HUES6 (cell line): ENCODE data around the gene IFNGR1.
"Not testable (repeated sequence)": the region's sequence is repeated elsewhere in the genome, so short reads cannot be mapped to it uniquely, and the experiment has no call there.

Source experiments
- H3K27ac ChIP-seq: 2 replicates; pipeline ENCODE4 v1.7.0; 2013; ENCODE audit warnings: low read depth, mild to moderate bottlenecking, low read length, inconsistent platforms
- H3K27me3 ChIP-seq: 2 replicates; pipeline ENCODE4 v1.6.1; 2013; ENCODE audit warnings: low read length; ENCODE audit not compliant: control insufficient read depth, insufficient read depth
- H3K36me3 ChIP-seq: 2 replicates; pipeline ENCODE4 v1.6.1; 2013; ENCODE audit warnings: low read length; ENCODE audit not compliant: control insufficient read depth, insufficient read depth
- H3K4me1 ChIP-seq: 2 replicates; pipeline ENCODE4 v1.6.1; 2013; ENCODE audit warnings: low read length; ENCODE audit not compliant: control insufficient read depth, insufficient read depth
- H3K4me3 ChIP-seq: 2 replicates; pipeline ENCODE4 v1.5.1; 2013; ENCODE audit warnings: low read depth, low read length
- H3K9ac ChIP-seq: one replicate; pipeline ENCODE4 v1.6.1; 2013; ENCODE audit warnings: mild to moderate bottlenecking, low read length
- H3K9me3 ChIP-seq: 2 replicates; pipeline ENCODE4 v1.6.1; 2013; ENCODE audit warnings: low read depth, low read length; ENCODE audit not compliant: control insufficient read depth, insufficient read depth

The IFNGR1 gene

GRCh38 chr6:137213331-137213740 is 5.8 kb downstream of the IFNGR1 start:
- no peak overlapping the region for H3K9ac ChIP-seq
- no peaks in the 10 kb centered on the region for H3K27me3 ChIP-seq
- peaks cover 13% of the 10 kb centered on the region for H3K4me1 ChIP-seq
- no peak overlapping the region for H3K27ac ChIP-seq
- peaks cover 41% of the 10 kb centered on the region for H3K9me3 ChIP-seq
- H3K36me3 ChIP-seq = peaks cover 54% of the 10 kb centered on the region
- H3K4me3 ChIP-seq = no peak overlapping the region

- no peak overlapping the region for H3K4me3 ChIP-seq
Observed at GRCh38 chr6:137211910-137212309, 7.3 kb downstream of the IFNGR1 start.

DNA sequence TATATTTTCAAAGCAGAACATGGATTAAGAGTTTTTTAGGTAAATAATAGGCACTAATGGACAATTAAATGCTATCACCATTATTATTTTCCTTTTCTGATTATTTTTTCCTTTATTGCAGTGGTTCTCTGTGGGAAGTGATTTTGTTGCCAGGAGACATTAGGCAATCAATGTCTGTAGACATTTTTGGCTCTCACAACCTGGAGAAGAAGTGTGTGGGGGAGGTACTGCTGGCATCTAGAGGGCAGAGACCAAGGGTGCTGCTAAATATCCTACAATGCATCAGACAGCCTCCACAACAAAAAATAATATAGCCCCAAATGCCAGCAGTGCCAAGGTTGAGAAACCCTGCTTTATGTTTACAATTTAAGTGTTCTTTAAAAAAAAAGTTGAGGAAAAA is 8.3 kb downstream of the IFNGR1 start:
- Histone ChIP-seq H3K4me3 (no peak overlapping the region), H3K9me3 (peaks cover 52% of the 10 kb centered on the region), H3K9ac (no peak overlapping the region), H3K36me3 (peaks cover 63% of the 10 kb centered on the region), H3K27ac (no peak overlapping the region), H3K27me3 (no peaks in the 10 kb centered on the region), H3K4me1 (no peaks in the 10 kb centered on the region)

More at GRCh38 chr6:137211910-137212309, 7.3 kb downstream of the IFNGR1 start:
- Histone ChIP-seq H3K4me1 (0 out of 2 replicates have a peak, but pooled peaks cover 2% of the 10 kb centered on the region), H3K27ac (no peak overlapping the region), H3K9ac (no peak overlapping the region), H3K9me3 (peaks cover 52% of the 10 kb centered on the region), H3K36me3 (peaks cover 54% of the 10 kb centered on the region), H3K27me3 (no peaks in the 10 kb centered on the region)

DNA sequence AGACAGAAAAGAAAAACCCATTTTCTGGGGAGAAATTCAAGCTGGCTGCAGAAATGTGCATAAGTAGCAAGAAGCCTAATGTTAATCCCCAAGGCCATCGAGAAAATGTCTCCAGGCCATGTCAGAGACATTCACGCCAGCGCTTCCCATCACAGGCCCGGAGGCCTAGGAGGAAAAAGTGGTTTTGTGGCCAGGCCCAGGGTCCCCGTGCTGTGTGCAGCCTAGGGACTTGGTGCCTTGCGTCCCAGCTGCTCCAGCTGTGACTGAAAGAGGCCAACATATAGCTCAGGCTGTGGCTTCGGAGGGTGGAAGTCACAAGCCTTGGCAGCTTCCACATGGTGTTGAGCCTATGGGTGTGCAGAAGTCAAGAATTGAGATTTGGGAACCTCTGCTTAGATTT is 10.9 kb downstream of the IFNGR1 start:
- Histone ChIP-seq H3K4me1 (no peaks in the 10 kb centered on the region), H3K9me3 (peaks cover 48% of the 10 kb centered on the region), H3K9ac (no peak overlapping the region), H3K4me3 (no peak overlapping the region), H3K27me3 (no peaks in the 10 kb centered on the region), H3K36me3 (peaks cover 70% of the 10 kb centered on the region), H3K27ac (no peak overlapping the region)

GRCh38 chr6:137207457-137207856 is 11.7 kb downstream of the IFNGR1 start:
- Histone ChIP-seq H3K36me3 (peaks cover 74% of the 10 kb centered on the region), H3K9me3 (peaks cover 46% of the 10 kb centered on the region)
- H3K9ac ChIP-seq, H3K4me1 ChIP-seq, H3K27me3 ChIP-seq, H3K4me3 ChIP-seq, H3K27ac ChIP-seq: not testable (repeated sequence)

DNA sequence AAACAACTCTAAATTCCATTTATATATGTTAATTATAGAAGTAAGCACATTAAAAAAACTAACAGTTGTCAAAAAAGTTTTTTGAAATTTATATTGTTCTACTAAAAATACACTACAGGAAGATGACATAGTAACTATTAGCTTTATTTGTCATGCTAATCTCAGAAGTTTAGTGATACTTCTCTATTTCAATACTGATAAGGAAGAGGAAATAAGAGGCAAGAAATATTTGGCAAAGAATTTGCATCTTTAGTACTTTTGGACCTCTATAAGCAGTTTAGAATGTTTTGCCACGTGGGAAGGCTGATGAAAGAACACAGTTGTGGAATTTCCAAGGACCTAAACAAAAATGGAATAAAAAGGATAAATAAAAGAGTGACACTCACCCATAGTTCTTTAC is 12.6 kb downstream of the IFNGR1 start:
- H3K36me3 ChIP-seq = peaks cover 70% of the 10 kb centered on the region
- no peak overlapping the region for H3K27ac ChIP-seq
- no peak overlapping the region for H3K9ac ChIP-seq
- H3K9me3 ChIP-seq = peaks cover 38% of the 10 kb centered on the region
- H3K4me1 ChIP-seq = no peaks in the 10 kb centered on the region
- H3K4me3 ChIP-seq = no peak overlapping the region
- H3K27me3 ChIP-seq = no peaks in the 10 kb centered on the region

- Histone ChIP-seq H3K27me3 (no peaks in the 10 kb centered on the region), H3K9me3 (peaks cover 10% of the 10 kb centered on the region), H3K9ac (no peak overlapping the region), H3K36me3 (peaks cover 74% of the 10 kb centered on the region), H3K27ac (no peak overlapping the region), H3K4me3 (no peak overlapping the region), H3K4me1 (no peaks in the 10 kb centered on the region)
Observed at GRCh38 chr6:137203256-137203655, 15.9 kb downstream of the IFNGR1 start.

DNA sequence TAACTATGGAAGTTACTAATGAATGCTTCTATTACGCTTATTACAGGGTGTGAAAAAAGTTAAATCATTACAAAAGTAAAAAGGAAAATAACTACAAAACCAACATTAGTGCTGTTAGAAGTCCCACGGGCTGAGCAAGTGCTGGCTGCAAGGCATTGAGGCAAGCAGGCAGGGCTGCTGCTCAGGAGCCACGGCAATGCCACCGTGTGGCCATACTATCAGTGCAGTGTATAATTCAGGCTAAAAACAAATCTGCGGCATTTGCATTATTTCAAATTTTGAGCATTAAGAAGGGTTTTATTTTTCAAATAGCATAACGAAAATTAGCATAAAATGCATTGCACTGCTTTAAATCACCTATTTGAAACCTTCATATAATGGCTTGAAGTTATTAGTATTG is 17.1 kb downstream of the IFNGR1 start:
- Histone ChIP-seq H3K9me3 (0 out of 2 replicates have a peak, but pooled peaks cover under 1% of the 10 kb centered on the region), H3K27ac (no peak overlapping the region), H3K4me1 (no peaks in the 10 kb centered on the region), H3K36me3 (peaks cover 83% of the 10 kb centered on the region), H3K27me3 (no peaks in the 10 kb centered on the region), H3K9ac (no peak overlapping the region), H3K4me3 (no peak overlapping the region)

GRCh38 chr6:137201006-137201405 is 18.2 kb downstream of the IFNGR1 start:
- Histone ChIP-seq H3K9ac (no peak overlapping the region), H3K36me3 (peaks cover 74% of the 10 kb centered on the region), H3K4me1 (no peaks in the 10 kb centered on the region), H3K9me3 (no peaks in the 10 kb centered on the region), H3K27ac (no peak overlapping the region), H3K4me3 (no peak overlapping the region), H3K27me3 (no peaks in the 10 kb centered on the region)

GRCh38 chr6:137200288-137200687 is 18.9 kb downstream of the IFNGR1 start:
- H3K9ac ChIP-seq = no peak overlapping the region
- H3K4me1 ChIP-seq = no peaks in the 10 kb centered on the region
- no peaks in the 10 kb centered on the region for H3K9me3 ChIP-seq
- H3K27ac ChIP-seq = no peak overlapping the region
- peaks cover 67% of the 10 kb centered on the region for H3K36me3 ChIP-seq
- H3K4me3 ChIP-seq = no peak overlapping the region
- no peaks in the 10 kb centered on the region for H3K27me3 ChIP-seq

DNA sequence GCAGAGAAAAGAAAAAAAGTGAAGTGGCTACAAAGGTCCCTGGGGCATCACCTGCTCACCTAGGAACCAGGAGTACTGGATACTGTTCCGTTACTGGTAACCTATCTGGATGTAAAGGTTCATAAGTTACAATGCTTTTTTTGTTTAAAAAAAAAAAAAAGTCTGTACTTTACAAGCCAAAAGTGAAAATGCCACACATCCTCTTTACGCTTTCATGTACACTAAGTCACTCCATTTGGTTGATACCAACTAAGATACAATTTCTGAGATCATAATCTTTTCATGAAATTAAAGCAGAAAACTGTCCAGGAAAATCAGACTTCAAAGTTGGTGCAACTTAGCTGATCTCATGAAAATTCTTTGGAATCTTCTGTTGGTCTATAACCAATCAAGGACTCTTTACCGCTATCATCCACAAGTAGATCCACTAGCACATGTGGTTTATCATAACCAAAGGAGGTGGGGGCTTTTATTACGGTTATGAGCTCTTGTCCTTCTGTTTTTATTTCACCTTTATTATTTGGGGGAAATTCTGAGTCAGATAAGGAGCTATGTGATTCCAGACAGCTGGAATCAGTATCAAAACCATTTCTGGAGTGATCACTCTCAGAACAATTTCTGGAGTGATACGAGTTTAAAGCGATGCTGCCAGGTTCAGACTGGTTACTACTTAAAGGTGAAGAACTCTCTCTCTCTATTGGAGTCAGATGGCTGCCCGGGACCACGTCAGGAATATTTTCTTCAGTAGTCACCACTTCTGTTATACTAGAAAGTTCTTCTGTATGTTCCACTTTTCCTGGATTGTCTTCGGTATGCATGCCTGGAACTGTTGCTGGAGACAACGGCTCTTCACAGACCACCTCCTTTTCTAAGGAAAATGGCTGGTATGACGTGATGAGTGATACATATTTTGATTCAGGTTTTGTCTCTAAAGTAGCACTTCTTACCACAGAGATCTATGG is 21.2 kb downstream of the IFNGR1 start:
- Histone ChIP-seq H3K9me3 (no peaks in the 10 kb centered on the region), H3K9ac (no peak overlapping the region), H3K27me3 (no peaks in the 10 kb centered on the region), H3K27ac (no peak overlapping the region), H3K4me1 (no peaks in the 10 kb centered on the region), H3K36me3 (peaks cover 45% of the 10 kb centered on the region), H3K4me3 (no peak overlapping the region)
